Fibroblast of the aortic adventitia (primary cell): Measurements from ENCODE around the gene UBE2R2. TPM values are rescaled to one million over a fixed set of nuclear protein-coding genes. Genes with fewer than 3 reads are reported as not detected.
"Not testable (repeated sequence)": the region's sequence is repeated elsewhere in the genome, so short reads cannot be mapped to it uniquely, and the experiment has no call there.

Source experiments
- DNase-seq: peaks from one replicate; pipeline ENCODE4 v3.0.0-alpha.2; 2010; ENCODE audit warnings: low read depth
- H3K4me3 ChIP-seq: 2 replicates; pipeline ENCODE4 v1.5.1; 2011; ENCODE audit warnings: low read depth, mild to moderate bottlenecking, control low read depth, low read length, moderate library complexity
- CTCF ChIP-seq: IDR thresholded peaks from 2 replicates; pipeline ENCODE4 v1.5.1; 2011; ENCODE audit warnings: mild to moderate bottlenecking, low read length, control low read depth, inconsistent platforms; ENCODE audit not compliant: insufficient read depth
- total RNA-seq: library from RNA; depleted of rRNA; stranded (reverse); fragments of >200 nt; gene quantifications from 2 replicates; pipeline ENCODE4 v1.2.3, GENCODE V29; 2012; ENCODE audit warnings: low replicate concordance

UBE2R2 gene
- total RNA-seq, 1 donor, result 21.7 TPM

GRCh38 chr9:33946779-33947535 is 130.0 kb downstream of the UBE2R2 start:
- DNase-seq, result peak; percentile 98
- H3K4me3 ChIP-seq, result no peak overlapping the region
- TF ChIP-seq CTCF, result no peak

- DNase-seq, result peak; percentile 16
- H3K4me3 ChIP-seq, result no peak overlapping the region
Observed at GRCh38 chr9:33950371-33950770, 133.4 kb downstream of the UBE2R2 start.

GRCh38 chr9:33952066-33952465 is 135.1 kb downstream of the UBE2R2 start:
- no peak overlapping the region for H3K4me3 ChIP-seq
- no peak for TF ChIP-seq CTCF
- no peak for DNase-seq

More at GRCh38 chr9:33950371-33950770, 133.4 kb downstream of the UBE2R2 start:
- TF ChIP-seq CTCF, result no peak

- no peak overlapping the region for H3K4me3 ChIP-seq
- no peak for TF ChIP-seq CTCF
- no peak for DNase-seq
Observed at GRCh38 chr9:33956544-33956943, 139.6 kb downstream of the UBE2R2 start.

- DNase-seq, result no peak
- no peak overlapping the region for H3K4me3 ChIP-seq
- no peak for TF ChIP-seq CTCF
Observed at GRCh38 chr9:33959725-33960124, 142.8 kb downstream of the UBE2R2 start.

GRCh38 chr9:33962468-33962867 is 145.5 kb downstream of the UBE2R2 start:
- not testable (repeated sequence) for DNase-seq, H3K4me3 ChIP-seq

GRCh38 chr9:33964086-33964768 is 147.3 kb downstream of the UBE2R2 start:
- DNase-seq, result no peak
- H3K4me3 ChIP-seq, result no peak overlapping the region
- no peak for TF ChIP-seq CTCF
